ENCODE results near the gene TIAM1.

GRCh38 chr21:31283025-31283424 lies 61.0 kb downstream of the TIAM1 start:
- TF ChIP-seq POLR2A (IDR thresholded peaks at IDR 0.05) (no peak), CTCF (IDR thresholded peaks at IDR 0.05) (no peak)

Measured in heart left ventricle (tissue), 13 donors.